ENCODE measurements around the gene INPP5A. TPM values are rescaled to one million over a fixed set of nuclear protein-coding genes. Genes with fewer than 3 reads are reported as not detected.

The INPP5A gene
- total RNA-seq, 4 donors from 2014 or later, result 16.9 to 58.2 (median 29.5) TPM

DNA sequence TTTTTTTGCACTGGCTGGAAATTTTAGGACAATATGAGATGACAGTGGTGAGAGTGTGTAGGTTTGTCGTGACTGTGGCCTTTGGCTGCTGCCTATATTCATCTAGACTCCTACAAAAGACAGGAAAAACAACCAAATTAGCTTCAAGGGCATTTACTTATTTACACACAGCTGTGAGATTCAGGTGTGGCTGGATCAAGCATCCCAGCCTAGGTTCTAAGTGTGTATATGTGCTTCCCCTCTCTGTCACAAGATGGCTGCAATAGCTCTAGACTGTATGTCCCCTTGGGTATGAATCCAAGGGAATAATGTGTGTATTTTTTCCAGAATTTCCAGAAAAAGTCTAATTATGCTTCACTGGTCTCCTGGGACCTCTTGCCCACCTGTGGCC, 25.5 kb upstream of the INPP5A start:
- H3K4me1 ChIP-seq, result peaks cover 5 to 39% (median 16%) of the 10 kb centered on the region in 3 donors
- no peak overlapping the region for H3K4me3 ChIP-seq
- no peak for DNase-seq
- H3K27me3 ChIP-seq, result peaks cover 0 to 4% (median 0%) of the 10 kb centered on the region in 4 donors
- H3K9me3 ChIP-seq, result no peaks in the 10 kb centered on the region
- intact Hi-C loops (cut with DNase I), result no loop called here
- H3K27ac ChIP-seq, result no peak overlapping the region
- 29 to 67% methylated on average over 1 of the region's 1 CpG for WGBS, 2 donors
- TF ChIP-seq, protein P1, sequence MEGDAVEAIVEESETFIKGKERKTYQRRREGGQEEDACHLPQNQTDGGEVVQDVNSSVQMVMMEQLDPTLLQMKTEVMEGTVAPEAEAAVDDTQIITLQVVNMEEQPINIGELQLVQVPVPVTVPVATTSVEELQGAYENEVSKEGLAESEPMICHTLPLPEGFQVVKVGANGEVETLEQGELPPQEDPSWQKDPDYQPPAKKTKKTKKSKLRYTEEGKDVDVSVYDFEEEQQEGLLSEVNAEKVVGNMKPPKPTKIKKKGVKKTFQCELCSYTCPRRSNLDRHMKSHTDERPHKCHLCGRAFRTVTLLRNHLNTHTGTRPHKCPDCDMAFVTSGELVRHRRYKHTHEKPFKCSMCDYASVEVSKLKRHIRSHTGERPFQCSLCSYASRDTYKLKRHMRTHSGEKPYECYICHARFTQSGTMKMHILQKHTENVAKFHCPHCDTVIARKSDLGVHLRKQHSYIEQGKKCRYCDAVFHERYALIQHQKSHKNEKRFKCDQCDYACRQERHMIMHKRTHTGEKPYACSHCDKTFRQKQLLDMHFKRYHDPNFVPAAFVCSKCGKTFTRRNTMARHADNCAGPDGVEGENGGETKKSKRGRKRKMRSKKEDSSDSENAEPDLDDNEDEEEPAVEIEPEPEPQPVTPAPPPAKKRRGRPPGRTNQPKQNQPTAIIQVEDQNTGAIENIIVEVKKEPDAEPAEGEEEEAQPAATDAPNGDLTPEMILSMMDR (IDR thresholded peaks at IDR 0.05), result no peak
- TF ChIP-seq POLR2A (IDR thresholded peaks at IDR 0.05), result no peak
- H3K36me3 ChIP-seq, result no peaks in the 10 kb centered on the region

DNA sequence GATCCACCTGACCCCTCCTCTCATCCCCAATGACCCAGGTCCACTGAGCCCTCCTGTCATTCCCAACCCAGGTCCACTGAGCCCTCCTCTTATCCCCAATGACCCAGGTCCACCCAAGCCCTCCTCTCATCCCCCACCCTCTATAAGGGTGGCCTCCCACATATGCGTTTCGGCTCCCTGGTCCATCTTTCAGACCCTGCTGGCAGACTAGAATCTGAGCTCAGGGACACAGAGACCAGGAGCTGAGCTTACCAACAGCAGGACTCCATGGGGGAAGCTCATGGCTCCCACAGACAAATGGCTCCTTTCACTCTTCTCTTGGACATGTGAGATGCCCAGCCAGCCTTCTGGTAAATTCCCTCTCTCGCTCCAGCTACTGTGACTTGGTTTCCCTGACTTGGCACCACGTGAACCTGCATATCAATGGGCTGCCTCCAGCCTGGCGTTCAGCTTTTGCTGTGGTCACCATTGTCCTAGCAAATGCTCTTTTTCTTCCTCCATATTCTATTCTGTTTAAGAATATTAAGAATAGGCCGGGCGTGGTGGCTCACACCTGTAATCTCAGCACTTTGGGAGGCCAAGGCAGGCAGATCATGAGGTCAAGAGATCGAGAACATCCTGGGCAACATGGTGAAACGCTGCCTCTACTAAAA, 24.8 kb upstream of the INPP5A start:
- Histone ChIP-seq H3K27me3 (peaks cover 0 to 4% (median 0%) of the 10 kb centered on the region in 4 donors), H3K27ac (no peak overlapping the region), H3K36me3 (no peaks in the 10 kb centered on the region), H3K4me1 (peaks cover 12 to 43% (median 24%) of the 10 kb centered on the region in 3 donors), H3K9me3 (no peaks in the 10 kb centered on the region), H3K4me3 (no peak overlapping the region)
- no peak for DNase-seq
- intact Hi-C loops (cut with DNase I), result no loop called here
- TF ChIP-seq, protein P1 (IDR thresholded peaks at IDR 0.05), result no peak
- WGBS, 2 donors, result 78 to 89% methylated on average over 5 to 7 of the region's 9 CpGs

DNA sequence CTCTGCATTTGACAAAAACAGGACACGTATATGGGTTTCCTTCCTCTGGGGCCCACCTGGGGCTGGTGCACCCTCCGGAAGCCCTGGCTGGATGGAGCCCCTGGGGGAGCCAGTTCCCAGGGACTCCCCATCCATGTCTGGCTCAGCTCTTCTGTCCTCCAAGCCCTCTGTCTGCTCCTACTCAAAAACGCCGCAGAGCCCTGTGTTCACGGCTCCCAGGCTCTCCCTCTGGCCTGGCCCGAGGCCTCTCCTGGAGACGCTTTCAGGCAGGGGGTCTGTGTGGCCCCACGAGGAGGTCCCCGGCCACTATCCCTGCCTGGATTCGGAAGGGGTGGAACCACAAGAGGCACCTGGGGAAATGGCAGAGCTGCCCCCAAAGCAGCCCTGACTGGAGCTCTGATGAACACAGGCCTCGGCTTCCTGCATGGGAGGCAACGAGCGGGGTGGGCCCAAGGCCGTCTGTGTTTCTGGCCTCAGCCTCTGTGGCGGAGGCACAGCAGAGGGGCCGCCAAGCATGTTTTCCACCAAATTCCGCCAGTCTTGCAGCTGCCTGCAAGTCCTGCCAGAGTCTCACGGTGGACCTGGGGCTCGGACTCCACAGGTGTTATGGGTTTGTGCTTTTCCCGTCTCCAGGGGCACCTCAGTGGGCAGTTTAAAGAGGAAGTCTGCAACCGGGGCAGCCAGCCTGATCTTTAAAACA, 22.6 kb upstream of the INPP5A start:
- H3K36me3 ChIP-seq, result no peaks in the 10 kb centered on the region
- TF ChIP-seq POLR2A (IDR thresholded peaks at IDR 0.05), result no peak
- TF ChIP-seq, protein P1 (IDR thresholded peaks at IDR 0.05), result no peak
- H3K4me3 ChIP-seq, result no peak overlapping the region
- H3K4me1 ChIP-seq, result peaks cover 24 to 51% (median 40%) of the 10 kb centered on the region in 3 donors
- no peak overlapping the region for H3K27ac ChIP-seq
- no peaks in the 10 kb centered on the region for H3K9me3 ChIP-seq
- WGBS, 2 donors, result 55 to 64% methylated on average over 4 to 9 of the region's 21 CpGs
- no peak for DNase-seq
- peaks cover 0 to 16% (median 0%) of the 10 kb centered on the region in 4 donors for H3K27me3 ChIP-seq
- intact Hi-C loops (cut with DNase I), result no loop called here

DNA sequence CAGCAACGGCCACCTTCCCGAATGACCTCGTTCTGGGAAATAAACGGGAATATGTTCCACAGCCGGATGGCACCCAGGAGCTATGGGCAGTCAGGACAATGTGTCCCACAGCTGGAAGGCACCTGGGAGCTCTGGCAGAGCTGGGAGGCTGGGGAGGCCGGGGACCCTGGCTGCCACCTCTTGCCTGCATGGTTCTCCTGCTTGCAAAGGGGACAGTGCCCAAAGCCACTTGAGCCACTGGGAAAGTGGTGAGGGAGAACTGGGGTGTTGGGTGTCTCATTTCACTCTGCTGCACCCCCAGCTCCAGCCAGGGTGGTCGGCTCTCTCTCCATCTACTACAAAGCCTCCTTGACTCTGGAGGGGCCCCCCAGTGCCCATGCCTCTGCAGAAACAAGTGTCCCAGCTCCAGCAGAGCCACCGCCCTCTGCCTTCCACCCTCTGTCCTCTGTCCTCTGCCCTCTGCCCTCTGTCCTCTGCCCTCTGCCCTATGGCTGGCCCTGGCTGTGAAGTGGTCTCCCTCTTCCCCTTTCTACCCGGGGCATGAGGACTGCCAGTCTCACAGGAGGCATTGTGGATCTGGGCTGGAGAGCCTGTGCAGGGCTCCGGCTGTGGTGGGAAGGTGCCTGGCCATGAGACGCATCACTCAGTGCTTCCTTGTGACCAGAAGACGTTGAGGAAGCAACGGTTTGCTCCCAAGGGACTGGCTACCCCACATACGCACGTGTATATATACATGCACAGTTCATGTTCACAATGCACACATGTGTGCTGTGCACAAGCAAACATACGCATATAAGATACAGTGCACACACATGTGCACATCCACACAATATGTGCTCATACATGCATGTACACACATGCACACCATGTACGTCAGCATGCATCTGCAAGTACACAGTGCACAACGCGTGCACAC, 21.5 kb upstream of the INPP5A start:
- H3K27me3 ChIP-seq, result peaks cover 0 to 24% (median 0%) of the 10 kb centered on the region in 4 donors
- intact Hi-C loops (cut with DNase I), result no loop called here
- no peak for TF ChIP-seq POLR2A (IDR thresholded peaks at IDR 0.05)
- TF ChIP-seq, protein P1 (IDR thresholded peaks at IDR 0.05), result no peak
- H3K9me3 ChIP-seq, result no peaks in the 10 kb centered on the region
- no peak for DNase-seq
- peak overlapping the region in 3 of 4 donors; percentile 83 to 85 (median 84) for H3K27ac ChIP-seq
- no peak overlapping the region for H3K4me3 ChIP-seq
- WGBS, 2 donors, result 75 to 91% methylated on average over 7 to 13 of the region's 19 CpGs
- no peaks in the 10 kb centered on the region for H3K36me3 ChIP-seq
- H3K4me1 ChIP-seq, result peaks cover 28 to 62% (median 51%) of the 10 kb centered on the region in 3 donors
